Adipocyte (in vitro differentiated cells): ENCODE results near the gene STAG1.
A peak's percentile ranks its signal among the peaks of the same experiment; 100 is the strongest.
"Not testable (repeated sequence)": the region's sequence is repeated elsewhere in the genome, so short reads cannot be mapped to it uniquely, and the experiment has no call there.

Experiments
- DNase-seq: peaks from one replicate; pipeline ENCODE4 v3.0.0-alpha.2; 2015; ENCODE audit warnings: low read depth
- H3K27me3 ChIP-seq: replicated peaks from 2 replicates; pipeline ENCODE4 v1.7.0; 2013; ENCODE audit warnings: mild to moderate bottlenecking, low read length, moderate library complexity; ENCODE audit not compliant: control insufficient read depth, insufficient read depth
- H3K36me3 ChIP-seq: 2 replicates; pipeline ENCODE4 v1.7.0; 2013; ENCODE audit warnings: low read length, mild to moderate bottlenecking, moderate library complexity; ENCODE audit not compliant: control insufficient read depth, insufficient read depth, severe bottlenecking
- H3K4me1 ChIP-seq: 2 replicates; pipeline ENCODE4 v1.7.0; 2013; ENCODE audit warnings: mild to moderate bottlenecking, low read length, moderate library complexity; ENCODE audit not compliant: control insufficient read depth, insufficient read depth
- H3K4me3 ChIP-seq: 2 replicates; pipeline ENCODE4 v1.7.0; 2013; ENCODE audit warnings: mild to moderate bottlenecking, low read length, moderate library complexity
- H3K9ac ChIP-seq: 2 replicates; pipeline ENCODE4 v1.7.0; 2013; ENCODE audit warnings: mild to moderate bottlenecking, low read length, moderate library complexity
- H3K9me3 ChIP-seq: 2 replicates; pipeline ENCODE4 v1.7.0; 2013; ENCODE audit warnings: mild to moderate bottlenecking, low read length, moderate library complexity; ENCODE audit not compliant: control insufficient read depth

The STAG1 gene

DNA sequence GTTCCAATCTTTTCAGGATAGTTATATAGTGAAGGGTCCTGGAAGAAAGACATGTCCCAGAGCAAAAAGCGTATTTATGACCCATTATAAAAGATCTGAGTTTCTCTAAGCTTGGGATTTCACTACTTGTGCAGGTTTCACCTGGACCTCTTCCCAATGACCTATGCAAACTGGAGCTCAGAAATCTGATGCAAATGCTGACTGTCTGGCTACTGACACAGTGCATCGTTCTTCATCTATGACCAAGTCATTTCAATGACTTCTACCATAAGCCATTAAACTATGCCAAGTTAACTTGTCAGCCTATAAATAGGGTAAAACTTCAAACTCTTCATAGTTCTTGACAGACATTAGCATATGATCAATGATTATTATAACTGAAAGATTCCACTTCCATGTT, 11.1 kb downstream of the STAG1 start:
- no peaks in the 10 kb centered on the region for H3K9me3 ChIP-seq
- no peaks in the 10 kb centered on the region for H3K36me3 ChIP-seq
- no peak overlapping the region for H3K9ac ChIP-seq
- DNase-seq, result no peak
- no peaks in the 10 kb centered on the region for H3K27me3 ChIP-seq
- no peak overlapping the region for H3K4me3 ChIP-seq
- H3K4me1 ChIP-seq, result peaks cover 25% of the 10 kb centered on the region

DNA sequence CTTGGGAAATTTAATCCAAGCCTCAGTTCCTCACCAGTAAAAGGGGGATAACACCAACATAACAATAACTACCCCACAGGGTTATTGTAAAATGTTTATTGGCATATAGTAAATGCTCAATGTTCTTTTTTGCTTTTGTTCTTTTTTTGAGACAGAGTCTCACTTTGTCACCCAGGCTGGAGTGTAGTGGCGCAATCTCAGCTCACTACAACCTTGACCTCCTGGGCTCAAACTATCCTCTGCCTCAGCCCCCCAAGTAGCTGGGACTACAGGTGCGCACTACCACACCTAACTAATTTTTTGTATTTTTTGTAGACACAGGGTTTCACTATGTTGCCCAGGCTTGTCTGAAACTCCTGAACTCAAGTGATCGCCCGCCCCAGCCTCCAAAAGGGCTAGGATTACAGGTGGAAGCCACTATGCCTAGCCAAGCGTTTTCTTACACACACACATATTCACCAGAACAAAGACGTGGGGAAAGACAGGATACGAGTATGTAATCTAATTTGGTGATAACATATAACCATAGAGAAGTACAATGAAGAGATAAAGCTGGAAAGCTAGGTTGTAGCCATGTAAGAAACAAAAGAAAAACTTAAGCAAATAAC, 11.7 kb downstream of the STAG1 start:
- no peak overlapping the region for H3K9ac ChIP-seq
- H3K4me3 ChIP-seq, result no peak overlapping the region
- no peaks in the 10 kb centered on the region for H3K36me3 ChIP-seq
- no peaks in the 10 kb centered on the region for H3K27me3 ChIP-seq
- H3K9me3 ChIP-seq, result no peaks in the 10 kb centered on the region
- H3K4me1 ChIP-seq, result peaks cover 22% of the 10 kb centered on the region
- DNase-seq, result no peak

DNA sequence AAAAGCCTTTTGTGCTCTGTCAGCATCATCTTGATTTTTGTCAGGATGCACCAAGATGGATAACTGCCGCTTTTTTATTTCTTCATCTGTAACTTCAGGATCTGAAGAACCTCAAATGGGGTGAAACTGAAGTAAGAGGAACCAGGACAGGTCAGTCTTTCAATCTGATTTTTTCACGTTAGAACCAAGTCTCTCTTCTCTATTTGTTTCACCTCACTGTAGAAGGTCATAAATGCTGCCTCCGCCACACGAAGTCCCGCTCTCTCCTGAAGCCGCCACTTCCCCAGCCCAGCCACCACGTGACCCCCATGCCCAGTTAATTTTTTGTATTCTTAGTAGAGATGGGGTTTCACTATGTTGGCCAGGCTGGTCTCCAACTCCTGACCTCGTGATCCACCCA, 15.2 kb downstream of the STAG1 start:
- not testable (repeated sequence) for H3K4me3 ChIP-seq, DNase-seq

GRCh38 chr3:136735103-136735502, 17.1 kb downstream of the STAG1 start:
- no peak overlapping the region for H3K9ac ChIP-seq
- no peak for DNase-seq
- no peak overlapping the region for H3K4me3 ChIP-seq
- H3K4me1 ChIP-seq, result no peaks in the 10 kb centered on the region
- H3K9me3 ChIP-seq, result no peaks in the 10 kb centered on the region
- no peaks in the 10 kb centered on the region for H3K27me3 ChIP-seq
- H3K36me3 ChIP-seq, result no peaks in the 10 kb centered on the region

More for the DNA sequence above, 15.2 kb downstream of the STAG1 start:
- not testable (repeated sequence) for H3K9me3 ChIP-seq, H3K9ac ChIP-seq, H3K36me3 ChIP-seq, H3K27me3 ChIP-seq
- H3K4me1 ChIP-seq, result peaks cover 11% of the 10 kb centered on the region

DNA sequence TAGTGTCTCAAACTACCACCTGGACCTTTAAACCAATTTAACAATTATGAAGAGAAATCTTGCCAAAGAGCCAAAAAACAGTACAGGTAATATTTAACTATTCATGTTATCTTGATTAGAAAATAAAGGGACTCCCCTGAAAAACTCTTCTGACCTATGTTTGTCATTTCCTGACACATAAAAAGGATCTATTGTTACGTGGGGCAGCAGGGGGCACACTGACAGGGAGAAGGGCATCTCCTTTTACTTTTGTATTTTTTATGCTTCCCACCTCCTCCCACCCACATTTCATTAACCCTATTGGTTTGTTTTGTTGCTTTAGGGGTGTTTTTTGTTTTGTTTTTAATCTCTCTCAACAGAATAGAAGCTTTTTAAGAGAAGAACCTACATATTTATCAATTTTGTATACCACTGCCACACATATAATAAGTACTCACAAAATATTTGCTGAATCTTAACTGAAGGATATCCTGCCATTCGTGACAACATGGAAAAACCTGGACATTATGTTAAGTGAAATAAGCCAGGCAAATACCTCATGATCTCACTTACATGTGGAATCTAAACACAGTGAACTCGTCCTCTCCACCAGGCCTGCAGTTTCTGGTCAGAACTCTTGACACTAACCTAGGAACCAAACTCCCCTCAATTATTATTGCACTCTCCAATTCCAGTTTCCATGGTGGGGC, 17.7 kb downstream of the STAG1 start:
- no peak for DNase-seq
- Histone ChIP-seq H3K27me3 (no peaks in the 10 kb centered on the region), H3K4me3 (no peak overlapping the region), H3K9ac (no peak overlapping the region), H3K4me1 (peaks cover under 1% of the 10 kb centered on the region), H3K9me3 (no peaks in the 10 kb centered on the region), H3K36me3 (no peaks in the 10 kb centered on the region)

DNA sequence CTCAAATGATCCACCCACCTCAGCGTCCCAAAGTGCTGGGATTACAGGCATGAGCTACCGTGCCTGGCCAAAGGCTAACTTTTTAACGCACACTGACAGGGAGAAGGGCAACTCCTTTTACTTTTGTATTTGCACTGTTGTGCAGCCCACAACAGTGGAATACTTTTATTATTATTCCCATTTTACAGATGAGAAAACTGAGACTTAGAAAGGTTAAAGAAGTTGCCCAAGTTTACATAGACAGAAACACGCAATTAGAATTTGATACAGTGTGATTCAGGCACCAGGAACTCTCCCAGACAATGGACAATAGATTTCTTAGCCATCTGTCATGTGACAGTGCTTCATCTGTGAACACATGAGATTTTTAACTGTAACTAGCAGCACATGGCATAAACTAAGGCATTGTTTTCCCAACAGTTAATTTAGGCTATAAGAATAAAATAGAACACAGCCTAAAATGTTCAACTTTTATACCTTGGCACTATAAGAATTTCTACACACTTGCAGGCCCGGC, 18.8 kb downstream of the STAG1 start:
- Histone ChIP-seq H3K9me3 (no peaks in the 10 kb centered on the region), H3K4me1 (peaks cover 11% of the 10 kb centered on the region), H3K27me3 (no peaks in the 10 kb centered on the region), H3K36me3 (no peaks in the 10 kb centered on the region), H3K9ac (no peak overlapping the region), H3K4me3 (no peak overlapping the region)
- no peak for DNase-seq

GRCh38 chr3:136731274-136731884, 20.8 kb downstream of the STAG1 start:
- H3K9me3 ChIP-seq, result no peaks in the 10 kb centered on the region
- H3K27me3 ChIP-seq, result no peaks in the 10 kb centered on the region
- H3K36me3 ChIP-seq, result no peaks in the 10 kb centered on the region
- no peak overlapping the region for H3K4me3 ChIP-seq
- no peak for DNase-seq
- H3K4me1 ChIP-seq, result peaks cover 13% of the 10 kb centered on the region
- no peak overlapping the region for H3K9ac ChIP-seq

- Histone ChIP-seq H3K36me3 (no peaks in the 10 kb centered on the region), H3K9me3 (no peaks in the 10 kb centered on the region), H3K4me3 (no peak overlapping the region), H3K4me1 (peaks cover 13% of the 10 kb centered on the region), H3K9ac (no peak overlapping the region), H3K27me3 (no peaks in the 10 kb centered on the region)
- no peak for DNase-seq
These were observed 21.4 kb downstream of the STAG1 start for GRCh38 chr3:136730595-136731273.

DNA sequence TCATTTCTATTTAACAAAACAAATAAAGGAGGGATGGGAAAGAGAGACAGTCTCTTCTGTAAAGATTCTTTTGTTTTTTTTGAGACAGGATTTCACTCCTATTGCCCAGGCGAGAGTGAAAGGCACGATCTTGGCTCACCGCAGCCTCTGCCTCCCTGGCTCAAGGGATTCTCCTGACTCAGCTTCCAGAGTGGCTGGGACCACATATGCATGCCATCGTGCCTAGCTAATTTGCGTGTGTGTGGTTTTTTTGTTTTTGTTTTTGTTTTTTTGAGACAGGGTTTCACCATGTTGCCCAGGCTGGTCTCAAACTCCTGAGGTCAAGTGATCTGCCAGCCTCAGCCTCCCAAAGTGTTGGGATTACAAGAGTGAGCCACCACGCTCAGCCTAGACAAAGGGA, 23.3 kb downstream of the STAG1 start:
- H3K9me3 ChIP-seq, result no peaks in the 10 kb centered on the region
- peaks cover 13% of the 10 kb centered on the region for H3K4me1 ChIP-seq
- no peaks in the 10 kb centered on the region for H3K36me3 ChIP-seq
- peak overlapping the region; percentile 67 for H3K4me3 ChIP-seq
- H3K27me3 ChIP-seq, result no peaks in the 10 kb centered on the region
- H3K9ac ChIP-seq, result peak overlapping the region; percentile 45
- DNase-seq, result peak; percentile 79

DNA sequence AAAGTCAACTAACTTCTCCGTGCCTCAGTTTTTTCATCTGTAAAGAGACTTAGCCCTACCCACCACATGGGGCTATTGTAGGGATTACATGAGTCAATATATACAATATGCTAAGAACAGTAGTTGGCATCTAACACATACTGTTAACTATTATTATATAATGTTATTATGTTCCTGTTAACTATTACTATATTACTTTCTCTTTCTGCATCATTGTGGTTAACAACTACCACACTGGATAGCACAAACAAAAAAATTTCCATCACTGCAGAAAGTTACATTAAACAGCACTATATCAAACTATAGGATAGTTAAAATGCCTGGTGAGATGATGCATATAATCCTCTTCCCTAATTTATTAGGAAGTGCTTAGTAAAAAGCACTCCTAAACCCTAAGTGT, 23.7 kb downstream of the STAG1 start:
- Histone ChIP-seq H3K36me3 (no peaks in the 10 kb centered on the region), H3K4me1 (peaks cover 13% of the 10 kb centered on the region), H3K4me3 (peak overlapping the region; percentile 67), H3K9me3 (no peaks in the 10 kb centered on the region), H3K9ac (peak overlapping the region; percentile 45), H3K27me3 (no peaks in the 10 kb centered on the region)
- DNase-seq, result no peak

DNA sequence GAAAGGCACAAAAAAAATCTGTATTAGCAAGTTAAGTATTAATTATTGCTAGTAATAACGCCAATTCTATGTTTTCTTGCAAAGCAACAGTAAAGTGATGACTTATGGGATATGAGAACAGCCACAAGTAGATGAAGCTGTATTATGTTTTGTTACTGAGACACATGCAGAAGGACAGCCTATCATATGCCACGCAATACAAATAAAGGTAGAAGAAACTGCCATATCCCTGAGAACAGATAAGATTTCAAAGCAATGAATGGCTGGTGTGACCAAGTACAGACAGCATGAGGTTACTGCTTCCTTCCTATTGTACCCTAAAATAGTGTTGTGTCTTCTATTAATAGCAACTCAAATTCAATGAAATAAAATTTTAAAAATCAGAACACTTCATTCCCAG, 26.7 kb downstream of the STAG1 start:
- no peaks in the 10 kb centered on the region for H3K27me3 ChIP-seq
- no peaks in the 10 kb centered on the region for H3K9me3 ChIP-seq
- no peaks in the 10 kb centered on the region for H3K36me3 ChIP-seq
- H3K4me3 ChIP-seq, result no peak overlapping the region
- H3K9ac ChIP-seq, result no peak overlapping the region
- no peak for DNase-seq
- H3K4me1 ChIP-seq, result peaks cover 18% of the 10 kb centered on the region
